GM23338 (cell line): ENCODE measurements around the gene PDGFRA. TPM values are rescaled to one million over a fixed set of nuclear protein-coding genes. Genes with fewer than 3 reads are reported as not detected.

Experiments used
- ATAC-seq: fragments of 200-7000 bp; cut with Tn5 transposase; 3 replicates; pipeline ENCODE4 v1.9.1; 2020
- DNase-seq: peaks from one replicate; pipeline ENCODE4 v3.0.0-alpha.2; 2015; ENCODE audit warnings: low spot score
- H2AFZ ChIP-seq: fragments of 200-600 bp; sonication (generic); 2 replicates; pipeline ENCODE4 v1.8.0; 2016; ENCODE audit warnings: antibody characterized with exemption, mild to moderate bottlenecking, moderate library complexity
- H3F3A ChIP-seq: fragments of 200-600 bp; sonication (generic); replicated peaks from 2 replicates; pipeline ENCODE4 v1.8.0; 2017; ENCODE audit warnings: antibody characterized with exemption, mixed run types, low read depth
- H3K27ac ChIP-seq: fragments of 200-600 bp; sonication (generic); 2 replicates; pipeline ENCODE4 v1.6.1; 2016; ENCODE audit warnings: low read depth
- H3K27me3 ChIP-seq: fragments of 200-600 bp; sonication (generic); 2 replicates; pipeline ENCODE4 v1.8.0; 2016; ENCODE audit warnings: mild to moderate bottlenecking, mixed run types, moderate library complexity; ENCODE audit not compliant: insufficient read depth
- H3K36me3 ChIP-seq: fragments of 200-600 bp; sonication (generic); 2 replicates; pipeline ENCODE4 v1.8.0; 2016; ENCODE audit warnings: mild to moderate bottlenecking; ENCODE audit not compliant: insufficient read depth
- H3K4me1 ChIP-seq: fragments of 200-600 bp; sonication (generic); 2 replicates; pipeline ENCODE4 v1.8.0; 2016; ENCODE audit warnings: mild to moderate bottlenecking, moderate library complexity; ENCODE audit not compliant: insufficient read depth
- H3K4me2 ChIP-seq: fragments of 200-600 bp; sonication (generic); 2 replicates; pipeline ENCODE4 v1.7.1; 2017; ENCODE audit warnings: mixed run types
- H3K4me3 ChIP-seq: fragments of 200-600 bp; sonication (generic); 2 replicates; pipeline ENCODE4 v1.6.1; 2016; ENCODE audit warnings: mixed run types
- H3K79me2 ChIP-seq: fragments of 200-600 bp; sonication (generic); replicated peaks from 2 replicates; pipeline ENCODE4 v1.8.0; 2017; ENCODE audit warnings: mild to moderate bottlenecking; ENCODE audit not compliant: insufficient read depth
- H3K9me2 ChIP-seq: fragments of 200-600 bp; sonication (generic); 2 replicates; pipeline ENCODE4 v1.8.0; 2017; ENCODE audit not compliant: insufficient read depth
- H4K20me1 ChIP-seq: fragments of 200-600 bp; sonication (generic); replicated peaks from 2 replicates; pipeline ENCODE4 v1.8.0; 2017; ENCODE audit warnings: mild to moderate bottlenecking; ENCODE audit not compliant: insufficient read depth
- H3K27ac Mint-ChIP-seq: 2 replicates; pipeline ENCODE4 v1.8.0; 2020; ENCODE audit warnings: inconsistent platforms, mild to moderate bottlenecking, moderate library complexity, mixed read lengths
- H3K27me3 Mint-ChIP-seq: 3 replicates; pipeline ENCODE4 v1.8.0; 2022; ENCODE audit warnings: low read depth, mild to moderate bottlenecking, moderate library complexity, mixed read lengths, inconsistent platforms; ENCODE audit not compliant: insufficient read depth, poor library complexity
- H3K36me3 Mint-ChIP-seq: 3 replicates; pipeline ENCODE4 v1.8.0; 2021; ENCODE audit warnings: low read depth, mild to moderate bottlenecking, inconsistent platforms, moderate library complexity, mixed read lengths
- H3K4me1 Mint-ChIP-seq: 3 replicates; pipeline ENCODE4 v1.8.0; 2020; ENCODE audit warnings: mild to moderate bottlenecking, inconsistent platforms, mixed read lengths
- H3K4me3 Mint-ChIP-seq: 3 replicates; pipeline ENCODE4 v1.8.0; 2021; ENCODE audit warnings: moderate library complexity, mild to moderate bottlenecking, inconsistent platforms, mixed read lengths
- H3K9me3 Mint-ChIP-seq: 3 replicates; pipeline ENCODE4 v1.8.0; 2020; ENCODE audit warnings: moderate library complexity, mild to moderate bottlenecking, inconsistent platforms, mixed read lengths
- CTCF ChIP-seq, 2 experiments: fragments of 200-600 bp in 1 of 2; sonication (generic) in 1 of 2; conservative IDR thresholded peaks; 2 replicates each; pipeline versions ENCODE4 v1.5.1 to v1.6.1; 2016 to 2017; ENCODE audit warnings: antibody characterized with exemption in 2 of 2, low read depth in 2 of 2, mild to moderate bottlenecking in 2 of 2, moderate library complexity in 1 of 2
- ETS1 ChIP-seq: IDR thresholded peaks from 2 replicates; pipeline ENCODE4 v1.6.1; 2016; ENCODE audit warnings: antibody characterized with exemption
- EZH2 ChIP-seq: fragments of 200-600 bp; sonication (generic); IDR thresholded peaks from one replicate; pipeline ENCODE4 v1.8.0; 2017; ENCODE audit warnings: antibody characterized with exemption, mild to moderate bottlenecking, low read depth; ENCODE audit not compliant: unreplicated experiment
- EZH2phosphoT487 ChIP-seq: fragments of 200-600 bp; sonication (generic); IDR thresholded peaks from one replicate; pipeline ENCODE4 v1.8.1; 2018; ENCODE audit warnings: antibody characterized with exemption; ENCODE audit not compliant: unreplicated experiment
- NANOG ChIP-seq: IDR thresholded peaks from 2 replicates; pipeline ENCODE4 v1.6.1; 2016; ENCODE audit warnings: antibody characterized with exemption, borderline replicate concordance
- REST ChIP-seq: IDR thresholded peaks from one replicate; pipeline ENCODE4 v1.6.1; 2018; ENCODE audit warnings: antibody characterized with exemption; ENCODE audit not compliant: unreplicated experiment
- STAT1 ChIP-seq: IDR thresholded peaks from one replicate; pipeline ENCODE4 v1.6.1; 2016; ENCODE audit warnings: antibody characterized with exemption; ENCODE audit not compliant: unreplicated experiment
- ZNF114 ChIP-seq: fragments of 250-450 bp; sonication (Bioruptor Pico); IDR thresholded peaks from 2 replicates; pipeline ENCODE4 v1.5.0; 2020; ENCODE audit warnings: mild to moderate bottlenecking, moderate library complexity
- ZNF331 ChIP-seq: fragments of 250-450 bp; sonication (Bioruptor Pico); IDR thresholded peaks from 2 replicates; pipeline ENCODE4 v1.5.0; 2020; ENCODE audit warnings: low read depth, mild to moderate bottlenecking, moderate library complexity
- ZNF462 ChIP-seq: fragments of 250-450 bp; sonication (Bioruptor Pico); IDR thresholded peaks from 2 replicates; pipeline ENCODE4 v1.5.0; 2020; ENCODE audit warnings: mild to moderate bottlenecking, moderate library complexity
- polyA plus RNA-seq: library from polyadenylated mRNA; unstranded; fragments of >200 nt; fragmentation: Nextera tagmentation; extraction: Ambion mirVana; gene quantifications from 2 replicates; pipeline ENCODE4 v1.2.1, GENCODE V29; 2016
- total RNA-seq: library from RNA; depleted of rRNA; stranded (reverse); fragments of >200 nt; shearing (Covaris generic); gene quantifications from 2 replicates; pipeline ENCODE4 v1.2.3, GENCODE V29; 2014

Gene PDGFRA
- total and polyA plus RNA-seq, 2 experiments from 2014 or later: 8.0 to 10.8 TPM

GRCh38 chr4:54185866-54186265 lies 43.2 kb upstream of the PDGFRA start:
- Mint-ChIP-seq H3K27me3 (no peaks in the 10 kb centered on the region), H3K9me3 (no peaks in the 10 kb centered on the region; the same call in 2 of the 3 replicates), H3K27ac (no peak overlapping the region), H3K4me3 (no peak overlapping the region), H3K4me1 (no peaks in the 10 kb centered on the region), H3K36me3 (no peaks in the 10 kb centered on the region)
- Histone ChIP-seq H2AFZ (no peak overlapping the region), H3K27ac (no peak overlapping the region), H3K36me3 (no peaks in the 10 kb centered on the region), H4K20me1 (no peaks in the 10 kb centered on the region), H3K4me1 (no peaks in the 10 kb centered on the region), H3K9me2 (0 out of 2 replicates have a peak, but pooled peaks cover 3% of the 10 kb centered on the region), H3K79me2 (no peaks in the 10 kb centered on the region), H3K27me3 (no peaks in the 10 kb centered on the region), H3K4me2 (no peak overlapping the region), H3F3A (no peaks in the 10 kb centered on the region), H3K4me3 (no peak overlapping the region)
- TF ChIP-seq NANOG (no peak), ZNF462 (no peak), ZNF331 (CRISPR knock-in tag) (no peak), ZNF114 (no peak), EZH2 (no peak), EZH2phosphoT487 (no peak), ETS1 (no peak), REST (no peak), CTCF (conservative IDR thresholded peaks at IDR 0.05; ENCODE audit: low read depth in 2 of 2) (no peak), STAT1 (no peak)
- ATAC-seq (no peak), DNase-seq (no peak)
